ENCODE data around the gene FBXL13. TPM values are rescaled to one million over a fixed set of nuclear protein-coding genes. Genes with fewer than 3 reads are reported as not detected.

FBXL13 gene
- total RNA-seq, 1 donor from 2014 or later, result 4.7 TPM

DNA sequence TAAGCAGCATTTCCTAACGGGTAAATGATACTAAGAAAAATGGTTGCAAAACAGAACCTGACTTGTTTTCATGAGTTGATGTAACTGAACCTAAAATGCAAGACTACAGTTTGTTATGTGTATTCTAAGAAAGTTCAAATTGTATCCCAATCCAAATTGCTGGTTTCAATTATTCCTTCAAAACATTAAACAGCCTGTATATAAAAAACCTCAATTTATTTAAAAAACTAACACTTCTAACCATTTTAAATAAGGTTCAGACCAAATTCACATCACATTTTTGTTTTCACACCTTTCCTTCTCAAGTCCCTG is 80.9 kb downstream of the FBXL13 start:
- Mint-ChIP-seq H3K36me3 (no peaks in the 10 kb centered on the region), H3K4me3 (no peak overlapping the region), H3K9me3 (peaks cover 5% of the 10 kb centered on the region), H3K27ac (no peak overlapping the region), H3K27me3 (ENCODE audit: low read depth) (no peaks in the 10 kb centered on the region), H3K4me1 (peaks cover 4% of the 10 kb centered on the region)
- DNase-seq (ENCODE audit: low spot score in 2 of 2, unreplicated experiment in 2 of 2), result no peak
- no peak for TF ChIP-seq CTCF (IDR thresholded peaks at IDR 0.05; ENCODE audit: unreplicated experiment)

- Mint-ChIP-seq H3K4me1 (peaks cover 4% of the 10 kb centered on the region), H3K36me3 (no peaks in the 10 kb centered on the region), H3K9me3 (peaks cover 2% of the 10 kb centered on the region), H3K27ac (peak overlapping the region; percentile 17), H3K4me3 (no peak overlapping the region), H3K27me3 (ENCODE audit: low read depth) (no peaks in the 10 kb centered on the region)
- no peak for DNase-seq (ENCODE audit: low spot score in 2 of 2, unreplicated experiment in 2 of 2)
- no peak for TF ChIP-seq CTCF (IDR thresholded peaks at IDR 0.05; ENCODE audit: unreplicated experiment)
Measured at GRCh38 chr7:102992938-102993717, 81.5 kb downstream of the FBXL13 start.

DNA sequence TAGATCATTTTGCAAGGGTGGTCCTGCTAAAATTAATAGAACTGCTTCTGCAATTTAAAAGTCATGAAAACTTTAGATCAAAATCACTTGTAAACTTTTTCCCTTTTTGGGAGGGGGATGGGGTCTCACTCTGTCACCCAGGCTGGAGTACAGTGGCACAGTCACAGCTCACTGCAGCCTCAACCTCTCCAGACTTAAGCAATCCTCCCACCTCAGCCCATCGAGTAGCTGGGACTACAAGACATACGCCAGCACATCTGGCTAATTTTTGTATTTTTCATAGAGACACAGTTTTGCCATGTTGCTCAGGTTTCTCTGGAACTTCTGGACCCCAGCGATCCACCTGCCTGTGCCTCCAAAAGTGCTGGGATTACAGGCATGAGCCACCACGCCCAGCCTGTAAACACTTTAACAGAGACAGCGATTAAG is 82.1 kb downstream of the FBXL13 start:
- Mint-ChIP-seq H3K36me3 (no peaks in the 10 kb centered on the region), H3K4me1 (peaks cover 4% of the 10 kb centered on the region), H3K4me3 (no peak overlapping the region), H3K27ac (no peak overlapping the region), H3K27me3 (ENCODE audit: low read depth) (no peaks in the 10 kb centered on the region), H3K9me3 (no peaks in the 10 kb centered on the region)
- no peak for TF ChIP-seq CTCF (IDR thresholded peaks at IDR 0.05; ENCODE audit: unreplicated experiment)
- DNase-seq (ENCODE audit: low spot score in 2 of 2, unreplicated experiment in 2 of 2), result no peak

DNA sequence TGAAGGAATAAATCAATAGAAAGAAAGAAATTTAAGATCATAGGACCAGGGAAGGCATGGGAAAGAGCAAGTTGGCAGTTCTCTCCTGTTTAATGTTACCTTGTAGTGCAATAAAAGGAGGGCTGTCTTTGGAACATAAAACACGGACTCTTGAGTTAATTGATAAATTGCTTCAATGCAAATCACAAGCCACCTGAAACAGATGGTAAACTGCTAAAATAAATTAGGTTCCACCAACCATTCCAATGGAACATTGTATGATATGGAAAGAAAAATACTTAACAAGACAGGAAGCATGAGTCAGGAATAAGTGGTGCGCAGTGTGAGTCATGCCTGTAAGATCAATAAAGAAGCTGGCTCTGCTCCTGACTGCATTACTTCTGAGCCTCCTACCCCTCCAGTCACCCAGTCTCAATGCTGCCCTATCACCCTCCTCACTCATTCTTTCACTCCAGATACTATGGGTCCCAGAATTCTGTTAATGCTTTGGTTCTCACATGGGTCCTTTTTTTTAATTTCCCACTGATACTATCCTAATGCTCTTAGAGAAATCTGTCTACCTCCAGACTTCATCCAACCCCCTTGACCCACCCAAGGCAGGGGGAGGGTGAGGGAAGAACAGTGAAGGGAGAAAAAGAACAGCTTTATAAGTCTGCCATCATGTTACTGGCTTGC is 82.9 kb downstream of the FBXL13 start:
- no peak overlapping the region for H3K4me3 Mint-ChIP-seq
- H3K9me3 Mint-ChIP-seq, result no peaks in the 10 kb centered on the region
- H3K27me3 Mint-ChIP-seq (ENCODE audit: low read depth), result no peaks in the 10 kb centered on the region
- no peak for TF ChIP-seq CTCF (IDR thresholded peaks at IDR 0.05; ENCODE audit: unreplicated experiment)
- peaks cover 4% of the 10 kb centered on the region for H3K4me1 Mint-ChIP-seq
- no peak for DNase-seq (ENCODE audit: low spot score in 2 of 2, unreplicated experiment in 2 of 2)
- H3K36me3 Mint-ChIP-seq, result no peaks in the 10 kb centered on the region
- no peak overlapping the region for H3K27ac Mint-ChIP-seq

DNA sequence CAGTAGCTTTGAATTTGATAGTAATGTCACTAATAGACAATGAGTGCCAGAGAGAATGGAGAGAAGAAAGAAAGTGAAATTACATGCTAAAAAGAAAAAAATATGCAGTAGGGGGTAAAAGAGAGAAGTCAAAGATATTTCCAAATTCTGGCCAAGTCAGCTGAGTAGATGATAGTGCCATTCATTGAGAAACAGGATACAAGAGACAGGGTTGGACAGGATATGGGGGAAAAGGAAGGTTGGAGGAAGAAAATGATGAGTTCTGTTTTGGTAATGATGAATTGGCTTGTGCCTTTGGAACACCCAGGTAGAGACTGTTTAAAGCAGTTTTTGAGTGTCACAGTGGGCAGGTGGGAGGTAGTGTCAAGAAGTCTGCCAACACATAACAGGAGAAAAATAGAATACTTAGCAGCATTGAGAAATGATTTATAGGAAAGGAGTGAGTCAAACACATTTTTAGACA is 83.5 kb downstream of the FBXL13 start:
- TF ChIP-seq CTCF (IDR thresholded peaks at IDR 0.05; ENCODE audit: unreplicated experiment), result no peak
- H3K27ac Mint-ChIP-seq, result no peak overlapping the region

More for the DNA sequence above, 83.5 kb downstream of the FBXL13 start:
- Mint-ChIP-seq H3K9me3 (no peaks in the 10 kb centered on the region), H3K4me1 (peaks cover 4% of the 10 kb centered on the region), H3K27me3 (ENCODE audit: low read depth) (no peaks in the 10 kb centered on the region), H3K36me3 (no peaks in the 10 kb centered on the region), H3K4me3 (no peak overlapping the region)
- no peak for DNase-seq (ENCODE audit: low spot score in 2 of 2, unreplicated experiment in 2 of 2)
